MM.1S (cell line): ENCODE results near the gene RNF227.

Experiments used
- CTCF ChIP-seq: fragments of 300-600 bp; sonication (generic); IDR thresholded peaks from 2 replicates; pipeline ENCODE4 v1.5.1; 2016; ENCODE audit warnings: antibody characterized with exemption, low read length, mixed read lengths
- EZH2 ChIP-seq: fragments of 300-600 bp; sonication (generic); optimal IDR thresholded peaks from 2 replicates; pipeline ENCODE3; 2017; ENCODE audit warnings: low read depth, mild to moderate bottlenecking, antibody characterized with exemption, low read length, mixed read lengths
- EZH2phosphoT487 ChIP-seq: fragments of 300-600 bp; sonication (generic); IDR thresholded peaks from 2 replicates; pipeline ENCODE4 v1.6.1; 2018; ENCODE audit warnings: antibody characterized with exemption, low read length

- TF ChIP-seq EZH2 (no peak), EZH2phosphoT487 (no peak), CTCF (no peak)
These were observed 31.6 kb upstream of the RNF227 start for GRCh38 chr17:7947651-7948050.
